MM.1S (cell line): Measurements from ENCODE around the gene WDR64.

Source experiments
- CTCF ChIP-seq: fragments of 300-600 bp; sonication (generic); IDR thresholded peaks from 2 replicates; pipeline ENCODE4 v1.5.1; 2016; ENCODE audit warnings: antibody characterized with exemption, low read length, mixed read lengths
- EZH2phosphoT487 ChIP-seq: fragments of 300-600 bp; sonication (generic); IDR thresholded peaks from 2 replicates; pipeline ENCODE4 v1.6.1; 2018; ENCODE audit warnings: antibody characterized with exemption, low read length

GRCh38 chr1:241842565-241842964, 190.5 kb downstream of the WDR64 start:
- TF ChIP-seq CTCF, result no peak
- TF ChIP-seq EZH2phosphoT487, result no peak
